Effector CD8-positive, alpha-beta T cell (primary cell): ENCODE data around the gene RAB1B.

Experiments used
- DNase-seq: peaks from one replicate; lab custom pipeline; 2025; lab: John Stamatoyannopoulos, UW

The RAB1B gene

GRCh38 chr11:66284526-66285078 is 16.2 kb downstream of the RAB1B start:
- DNase-seq: no peak

GRCh38 chr11:66285250-66285947 is 17.0 kb downstream of the RAB1B start:
- no peak for DNase-seq

GRCh38 chr11:66286699-66287098 is 18.3 kb downstream of the RAB1B start:
- DNase-seq: no peak

GRCh38 chr11:66287211-66287888 is 18.9 kb downstream of the RAB1B start:
- DNase-seq: no peak

- no peak for DNase-seq
Measured at GRCh38 chr11:66287889-66288670, 19.6 kb downstream of the RAB1B start.

- peak; percentile 96 for DNase-seq
Measured at GRCh38 chr11:66288671-66289547, 20.5 kb downstream of the RAB1B start, which contains the start of gene YIF1A. Gene YIF1A, minus strand, starts transcription at chr11:66289143. Its CDS starts 158 bp downstream, at chr11:66288985.

GRCh38 chr11:66289548-66290329 is 21.3 kb downstream of the RAB1B start:
- peak; percentile 76 for DNase-seq

- no peak for DNase-seq
Measured at GRCh38 chr11:66290330-66290621, 21.8 kb downstream of the RAB1B start.

- no peak for DNase-seq
Measured at GRCh38 chr11:66291303-66291705, 22.9 kb downstream of the RAB1B start.

GRCh38 chr11:66291706-66292542 is 23.5 kb downstream of the RAB1B start, which contains the start of gene TMEM151A:
Gene TMEM151A, plus strand, starts transcription at chr11:66291894. Its CDS starts 120 bp downstream, at chr11:66292014.
- no peak for DNase-seq

GRCh38 chr11:66292543-66293332 is 24.3 kb downstream of the RAB1B start:
- DNase-seq: no peak

- DNase-seq: no peak
Measured at GRCh38 chr11:66293352-66293751, 24.9 kb downstream of the RAB1B start.

GRCh38 chr11:66293777-66294625 is 25.6 kb downstream of the RAB1B start:
- DNase-seq: no peak

GRCh38 chr11:66294626-66295620 is 26.5 kb downstream of the RAB1B start:
- no peak for DNase-seq

GRCh38 chr11:66297610-66298009 is 29.2 kb downstream of the RAB1B start:
- no peak for DNase-seq

- no peak for DNase-seq
Measured at GRCh38 chr11:66299186-66299585, 30.7 kb downstream of the RAB1B start.

GRCh38 chr11:66302656-66303055 is 34.2 kb downstream of the RAB1B start:
- DNase-seq: no peak
